Lower leg skin (tissue), 4 donors: ENCODE data around the gene MYL6B. TPM values are rescaled to one million over a fixed set of nuclear protein-coding genes. Genes with fewer than 3 reads are reported as not detected.
A peak's percentile ranks its signal among the peaks of the same experiment; 100 is the strongest.
"Not testable (repeated sequence)": the region's sequence is repeated elsewhere in the genome, so short reads cannot be mapped to it uniquely, and the experiment has no call there.

Source experiments
- DNase-seq, 2 donors: peaks; one replicate each; pipeline ENCODE4 v3.0.0-alpha.2; 2019; ENCODE audit warnings: low spot score in 2 of 2
- H3K4me3 ChIP-seq: fragments of 200-600 bp; sonication (generic); 2 replicates; pipeline ENCODE4 v1.5.1; 2017; ENCODE audit warnings: mild to moderate bottlenecking, low read depth; ENCODE audit not compliant: poor library complexity, severe bottlenecking
- POLR2A ChIP-seq, 2 donors: fragments of 450-650 bp; IDR thresholded peaks; one replicate each; pipeline ENCODE4 v1.6.1; 2016 to 2017; ENCODE audit warnings: antibody characterized with exemption in 2 of 2, mild to moderate bottlenecking in 1 of 2, moderate library complexity in 1 of 2
- WGBS, 2 donors: methylation state at CpG; one replicate each; pipeline ENCODE4 v1.1.5; 2018; 5-methylcytosine and 5-hydroxymethylcytosine counted together
- intact Hi-C: fragments of 100-400 bp; cut with DNase I; formaldehyde crosslinking; loops from one replicate; pipeline ENCODE4 v1.15.0; 2023; ENCODE audit warnings: low total_unique reads
- total RNA-seq, 4 donors: library from RNA; depleted of rRNA; stranded (reverse); fragments of >200 nt; gene quantifications; one replicate each; pipeline ENCODE4 v1.1.0, GENCODE V29; 2016
- TF ChIP-seq, protein P1 (sequence below), 3 donors: fragments of 450-650 bp; IDR thresholded peaks; one replicate each; pipeline ENCODE4 v1.5.1; 2016; ENCODE audit warnings: antibody characterized with exemption in 3 of 3, mild to moderate bottlenecking in 3 of 3, moderate library complexity in 2 of 3

The MYL6B gene
- total RNA-seq, 4 donors from 2014 or later, result 9.0 to 40.1 (median 22.5) TPM

DNA sequence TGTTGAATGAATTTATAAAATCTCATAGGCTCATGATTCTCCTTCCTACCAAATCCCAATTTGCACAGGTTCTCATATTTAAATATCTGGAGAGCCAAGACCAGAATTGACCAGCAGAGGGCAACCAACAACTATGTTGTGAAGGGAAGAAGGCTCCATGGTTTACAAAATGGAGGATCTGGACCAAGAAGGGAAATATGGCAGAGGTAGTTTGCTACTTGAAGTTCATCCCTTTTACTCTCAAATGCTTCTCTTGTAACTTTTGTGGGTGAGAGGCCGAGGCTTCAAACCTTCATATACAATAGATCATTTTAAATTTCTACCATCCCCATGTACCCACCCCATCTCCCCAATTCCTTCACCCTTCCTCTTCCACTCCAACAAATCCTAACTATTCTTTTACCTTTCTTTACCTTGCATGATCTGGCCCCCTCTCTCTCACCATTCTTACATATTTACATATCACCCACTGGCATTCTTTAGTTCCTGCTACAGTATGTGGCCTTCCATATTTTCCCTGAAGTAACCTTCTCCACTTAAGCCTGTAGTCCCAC, 40.7 kb downstream of the MYL6B start:
- intact Hi-C loops, result loop anchor here (5.0 kb wide), 1 partner anchor 274 kb away; the partner anchor contains the start of gene SPRYD4
- peak in 1 of 2 donors; percentile 81 for DNase-seq
- TF ChIP-seq, protein P1, sequence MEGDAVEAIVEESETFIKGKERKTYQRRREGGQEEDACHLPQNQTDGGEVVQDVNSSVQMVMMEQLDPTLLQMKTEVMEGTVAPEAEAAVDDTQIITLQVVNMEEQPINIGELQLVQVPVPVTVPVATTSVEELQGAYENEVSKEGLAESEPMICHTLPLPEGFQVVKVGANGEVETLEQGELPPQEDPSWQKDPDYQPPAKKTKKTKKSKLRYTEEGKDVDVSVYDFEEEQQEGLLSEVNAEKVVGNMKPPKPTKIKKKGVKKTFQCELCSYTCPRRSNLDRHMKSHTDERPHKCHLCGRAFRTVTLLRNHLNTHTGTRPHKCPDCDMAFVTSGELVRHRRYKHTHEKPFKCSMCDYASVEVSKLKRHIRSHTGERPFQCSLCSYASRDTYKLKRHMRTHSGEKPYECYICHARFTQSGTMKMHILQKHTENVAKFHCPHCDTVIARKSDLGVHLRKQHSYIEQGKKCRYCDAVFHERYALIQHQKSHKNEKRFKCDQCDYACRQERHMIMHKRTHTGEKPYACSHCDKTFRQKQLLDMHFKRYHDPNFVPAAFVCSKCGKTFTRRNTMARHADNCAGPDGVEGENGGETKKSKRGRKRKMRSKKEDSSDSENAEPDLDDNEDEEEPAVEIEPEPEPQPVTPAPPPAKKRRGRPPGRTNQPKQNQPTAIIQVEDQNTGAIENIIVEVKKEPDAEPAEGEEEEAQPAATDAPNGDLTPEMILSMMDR (IDR thresholded peaks at IDR 0.05), result peak in 1 of 3 donors; percentile 12
- TF ChIP-seq POLR2A (IDR thresholded peaks at IDR 0.05), result no peak
- H3K4me3 ChIP-seq, result no peak overlapping the region
- WGBS, 2 donors, result 50 to 68% methylated on average over 1 of the region's 1 CpG

DNA sequence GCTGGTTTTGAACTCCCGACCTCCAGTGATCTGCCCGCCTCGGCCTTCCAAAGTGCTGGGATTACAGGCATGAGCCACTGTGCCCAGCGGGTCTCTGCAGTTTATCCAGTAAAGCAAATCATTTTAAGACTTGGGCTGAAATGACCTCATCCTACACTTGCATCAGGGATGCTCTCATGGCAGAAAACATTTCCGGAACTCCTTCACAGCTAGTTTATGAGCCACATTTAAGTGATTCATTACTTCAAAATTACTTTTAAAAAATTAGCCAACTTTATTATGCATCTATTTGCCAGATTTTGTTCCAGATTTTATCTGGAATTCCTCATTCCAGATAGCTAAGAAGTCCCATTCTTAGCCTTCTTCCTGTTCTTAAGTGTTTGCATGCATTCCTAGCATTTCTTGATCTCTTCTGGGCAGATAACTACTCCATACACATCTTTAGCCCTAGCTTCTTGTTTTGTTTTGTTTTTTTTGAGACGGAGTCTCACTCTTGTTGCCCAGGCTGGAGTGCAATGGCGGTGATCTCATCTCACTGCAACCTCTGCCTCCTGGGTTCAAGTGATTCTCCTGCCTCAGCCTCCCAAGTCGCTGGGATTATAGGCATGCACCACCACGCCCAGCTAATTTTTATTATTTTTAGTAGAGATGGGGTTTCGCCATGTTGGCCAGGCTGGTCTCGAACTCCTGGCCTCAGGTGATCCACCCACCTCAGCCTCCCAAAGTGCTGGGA, 44.6 kb downstream of the MYL6B start:
- intact Hi-C loops, H3K4me3 ChIP-seq, DNase-seq: not testable (repeated sequence)
- WGBS, 2 donors, result 75 to 78% methylated on average over 11 of the region's 11 CpGs

DNA sequence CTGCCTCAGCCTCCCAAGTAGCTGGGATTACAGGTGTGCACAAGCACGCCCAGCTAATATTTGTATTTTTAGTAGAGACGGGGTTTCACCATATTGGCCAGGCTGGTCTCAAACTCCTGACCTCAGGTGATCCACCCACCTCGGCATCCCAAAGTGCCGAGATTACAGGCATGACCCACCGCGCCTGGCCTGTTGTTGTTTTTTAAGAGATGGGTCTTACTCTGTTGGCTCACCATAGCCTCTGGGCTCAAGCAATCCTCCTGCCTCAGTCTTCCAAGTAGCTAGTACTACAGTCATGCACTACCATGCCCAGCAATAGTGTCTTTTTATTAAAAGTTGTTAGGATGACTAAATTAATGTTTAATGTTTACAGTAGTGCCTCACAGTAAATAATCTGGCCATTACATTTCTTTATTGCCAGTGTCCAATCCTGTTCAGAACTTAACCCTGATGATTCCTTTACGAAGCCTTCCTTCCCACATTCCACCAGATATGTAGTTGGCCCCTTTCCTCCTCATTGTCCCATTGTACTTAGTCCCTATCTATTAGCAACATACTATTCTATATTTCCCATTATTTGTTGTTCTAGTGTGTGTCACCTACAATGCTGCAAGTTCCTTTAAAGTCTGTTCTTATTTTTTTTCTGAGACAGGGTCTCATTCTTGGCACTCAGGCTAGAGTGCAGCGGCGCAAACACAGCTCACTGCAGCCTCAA, 45.7 kb downstream of the MYL6B start:
- WGBS, 2 donors, result 87% methylated on average over 9 of the region's 9 CpGs
- TF ChIP-seq, protein P1 (IDR thresholded peaks at IDR 0.05), result no peak
- no peak for TF ChIP-seq POLR2A (IDR thresholded peaks at IDR 0.05)
- intact Hi-C loops, result no loop called here
- no peak overlapping the region for H3K4me3 ChIP-seq
- no peak for DNase-seq

DNA sequence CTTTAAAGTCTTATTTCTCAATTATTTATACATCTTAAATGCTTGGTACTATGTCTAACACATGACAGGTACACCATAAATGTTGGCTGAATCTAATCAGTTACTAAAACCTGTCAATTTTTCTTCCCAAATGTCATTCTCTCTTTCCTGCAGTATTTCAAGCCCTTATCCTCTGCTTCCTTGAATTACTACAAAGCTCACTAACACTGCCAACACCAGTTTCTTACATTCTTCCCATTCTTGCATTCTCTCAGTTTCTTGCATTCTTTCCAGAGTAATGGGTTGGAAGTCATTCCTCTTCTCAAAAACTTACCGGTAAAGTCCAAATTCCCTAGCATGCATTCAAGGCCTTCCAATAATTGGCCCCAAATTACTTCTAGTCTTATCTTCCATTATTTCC, 46.4 kb downstream of the MYL6B start:
- H3K4me3 ChIP-seq, result no peak overlapping the region
- TF ChIP-seq, protein P1 (IDR thresholded peaks at IDR 0.05), result no peak
- TF ChIP-seq POLR2A (IDR thresholded peaks at IDR 0.05), result no peak
- intact Hi-C loops, result no loop called here
- 76 to 78% methylated on average over 1 of the region's 1 CpG for WGBS, 2 donors
- DNase-seq, result no peak

DNA sequence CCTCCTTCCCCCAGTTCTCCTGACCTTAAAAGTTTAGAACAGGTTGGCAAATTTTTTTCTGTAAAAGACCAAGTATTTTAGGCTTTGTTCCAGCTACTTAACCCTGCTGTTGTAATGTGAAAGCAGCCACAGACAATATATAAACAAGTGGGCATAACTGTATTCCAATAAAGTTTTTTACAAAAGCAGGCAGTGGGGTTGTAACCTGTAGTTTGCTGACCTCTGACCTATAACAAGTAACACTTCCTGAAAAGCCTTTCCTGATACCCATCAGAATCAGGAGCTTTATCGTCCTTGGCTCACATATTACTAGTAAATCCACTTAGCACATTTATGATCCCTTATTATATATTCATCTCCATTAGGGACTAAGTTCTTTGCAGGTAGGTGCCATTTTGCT, 50.0 kb downstream of the MYL6B start:
- DNase-seq, result no peak
- intact Hi-C loops, result no loop called here
- TF ChIP-seq, protein P1 (IDR thresholded peaks at IDR 0.05), result no peak
- TF ChIP-seq POLR2A (IDR thresholded peaks at IDR 0.05), result no peak
- H3K4me3 ChIP-seq, result no peak overlapping the region
- 32 to 38% methylated on average over 1 of the region's 1 CpG for WGBS, 2 donors

DNA sequence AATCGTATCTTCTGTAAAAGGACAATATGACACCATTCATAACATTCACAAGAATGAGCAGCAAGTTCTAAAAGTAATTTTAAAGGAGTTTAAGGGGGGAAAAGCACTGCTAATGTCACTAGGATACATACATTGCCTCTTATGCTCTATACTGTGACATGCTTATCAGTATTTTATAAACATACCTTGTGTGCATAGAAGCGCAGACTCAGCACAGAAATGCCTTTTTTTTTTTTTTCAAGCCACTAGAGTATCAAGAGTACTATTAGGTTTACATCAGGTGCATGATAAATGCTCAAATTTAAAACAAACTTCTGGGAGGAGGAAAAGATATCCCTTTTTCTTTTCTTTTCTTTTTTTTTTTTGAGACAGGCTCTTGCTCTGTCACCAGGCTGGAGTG, 50.5 kb downstream of the MYL6B start:
- 69 to 71% methylated on average over 2 of the region's 2 CpGs for WGBS, 2 donors
- H3K4me3 ChIP-seq, result no peak overlapping the region
- no peak for DNase-seq
- TF ChIP-seq POLR2A (IDR thresholded peaks at IDR 0.05), result no peak
- TF ChIP-seq, protein P1 (IDR thresholded peaks at IDR 0.05), result no peak
- intact Hi-C loops, result no loop called here
